GM18858 (cell line): ENCODE results near the gene PATE1.

Source experiments
- ATAC-seq: cut with Tn5 transposase; IDR thresholded peaks from one replicate; pipeline ENCODE4 v1.9.1; 2021; ENCODE audit not compliant: unreplicated experiment

PATE1 gene

DNA sequence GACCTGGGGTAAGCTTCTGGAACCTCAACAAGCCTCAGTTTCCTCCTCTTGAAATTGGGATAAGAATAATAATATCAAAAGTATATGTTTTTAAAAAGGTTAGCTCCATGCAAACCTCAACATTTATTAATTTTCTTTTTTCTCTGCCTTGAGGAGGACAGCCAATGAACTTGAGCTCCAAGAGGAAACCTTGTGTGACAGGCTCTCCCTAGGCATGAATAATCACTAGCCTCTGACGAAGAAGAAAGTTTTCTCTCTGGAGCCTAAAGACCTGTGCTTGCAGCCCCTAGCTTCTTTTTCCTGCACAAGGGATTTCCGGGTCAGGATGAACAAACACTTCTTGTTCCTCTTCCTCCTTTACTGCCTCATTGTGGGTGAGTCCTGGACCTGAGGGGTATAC lies 41.7 kb downstream of the PATE1 start, which contains the start of gene PATE3:
Gene PATE3, plus strand, starts transcription at position 301 of the 400 bp plus-strand sequence. Its CDS starts 25 bp downstream, at position 326.
- no peak for ATAC-seq

DNA sequence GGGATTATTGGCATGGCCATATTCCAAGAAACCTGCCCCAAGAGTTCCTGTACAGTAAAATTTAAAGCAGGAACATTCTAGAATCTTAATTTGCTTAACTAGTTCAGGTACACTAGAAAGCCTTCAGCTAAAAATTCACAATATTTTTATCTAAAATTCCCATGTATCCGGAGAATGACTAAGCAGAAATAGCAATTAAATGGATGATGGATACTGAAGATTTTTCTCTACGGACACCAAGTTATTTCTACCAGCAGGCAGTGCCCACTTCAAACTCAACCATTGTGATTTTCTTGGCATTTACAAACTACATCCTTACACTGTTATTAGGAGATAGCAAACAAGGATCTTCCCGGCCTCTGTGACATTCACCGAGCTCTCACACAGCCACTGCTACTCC lies 44.7 kb downstream of the PATE1 start:
- ATAC-seq, result no peak

DNA sequence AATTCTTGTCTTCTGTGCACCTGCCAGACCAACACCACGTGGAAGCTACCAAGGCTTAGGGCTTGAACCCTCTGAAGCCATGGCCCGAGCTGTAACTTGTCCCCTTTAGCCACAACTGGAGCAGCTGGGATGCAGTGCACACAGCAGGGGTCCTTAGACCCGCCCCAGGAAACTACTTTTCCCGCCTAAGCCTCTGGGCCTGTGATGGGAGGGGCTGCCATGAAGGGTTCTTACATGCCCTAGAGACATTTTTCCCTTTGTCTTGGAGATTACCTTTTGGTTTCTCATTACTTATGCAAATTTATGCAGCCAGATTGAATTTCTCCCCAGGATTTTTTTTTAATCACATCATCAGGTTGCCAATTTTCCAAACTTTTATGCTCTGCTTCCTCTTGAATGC lies 51.6 kb downstream of the PATE1 start:
- ATAC-seq, result no peak
